Measurements from ENCODE around the gene SMIM36.
"Not testable (repeated sequence)": the region's sequence is repeated elsewhere in the genome, so short reads cannot be mapped to it uniquely, and the experiment has no call there.

SMIM36 gene

GRCh38 chr17:55435408-55435807 lies 75.8 kb downstream of the SMIM36 start:
- DNase-seq (ENCODE audit: low read depth in 3 of 3): no peak

- DNase-seq (ENCODE audit: low read depth in 3 of 3): no peak
These were observed 76.5 kb downstream of the SMIM36 start for GRCh38 chr17:55434721-55435120.

GRCh38 chr17:55433629-55434422 lies 77.4 kb downstream of the SMIM36 start:
- no peak for DNase-seq (ENCODE audit: low read depth in 3 of 3)

GRCh38 chr17:55433029-55433628 lies 78.1 kb downstream of the SMIM36 start:
- DNase-seq (ENCODE audit: low read depth in 3 of 3): no peak

GRCh38 chr17:55432358-55433028 lies 78.8 kb downstream of the SMIM36 start:
- DNase-seq (ENCODE audit: low read depth in 3 of 3): no peak

- not testable (repeated sequence) for DNase-seq (ENCODE audit: low read depth in 3 of 3)
These were observed 79.3 kb downstream of the SMIM36 start for GRCh38 chr17:55431914-55432313.

- no peak for DNase-seq (ENCODE audit: low read depth in 3 of 3)
These were observed 80.5 kb downstream of the SMIM36 start for GRCh38 chr17:55430541-55431288.

GRCh38 chr17:55427587-55427882 lies 83.7 kb downstream of the SMIM36 start:
- no peak for DNase-seq (ENCODE audit: low read depth in 3 of 3)

GRCh38 chr17:55426851-55427586 lies 84.2 kb downstream of the SMIM36 start:
- DNase-seq (ENCODE audit: low read depth in 3 of 3): no peak

GRCh38 chr17:55424893-55425540 lies 86.2 kb downstream of the SMIM36 start:
- no peak for DNase-seq (ENCODE audit: low read depth in 3 of 3)

- DNase-seq (ENCODE audit: low read depth in 3 of 3): no peak
These were observed 87.7 kb downstream of the SMIM36 start for GRCh38 chr17:55423535-55423934.

GRCh38 chr17:55422828-55423164 lies 88.5 kb downstream of the SMIM36 start:
- not testable (repeated sequence) for DNase-seq (ENCODE audit: low read depth in 3 of 3)

- no peak for DNase-seq (ENCODE audit: low read depth in 3 of 3)
These were observed 89.9 kb downstream of the SMIM36 start, which contains the start of gene MMD for GRCh38 chr17:55421179-55421934. Gene MMD, minus strand, starts transcription at chr17:55421835. Its CDS starts 140 bp downstream, at chr17:55421695.

- peak in 2 of 3 donors; percentile 6 to 16 for DNase-seq (ENCODE audit: low read depth in 3 of 3)
These were observed 90.5 kb downstream of the SMIM36 start for GRCh38 chr17:55420776-55421178.

GRCh38 chr17:55420067-55420775 lies 91.0 kb downstream of the SMIM36 start:
- no peak for DNase-seq (ENCODE audit: low read depth in 3 of 3)

- DNase-seq (ENCODE audit: low read depth in 3 of 3): no peak
These were observed 92.6 kb downstream of the SMIM36 start for GRCh38 chr17:55418369-55419268.

- DNase-seq (ENCODE audit: low read depth in 3 of 3): no peak
These were observed 93.6 kb downstream of the SMIM36 start for GRCh38 chr17:55417411-55418268.

Data from stimulated activated CD4-positive, alpha-beta T cell treated with anti-CD3 and anti-CD28 coated beads, TNF-alpha, amount 100 ng/mL, for 48 hours (primary cell).